ENCODE data around the gene PEX16. TPM values are rescaled to one million over a fixed set of nuclear protein-coding genes. Genes with fewer than 3 reads are reported as not detected.
A peak's percentile ranks its signal among the peaks of the same experiment; 100 is the strongest.

The PEX16 gene
- total and polyA plus RNA-seq, 10 donors, result 29.2 to 50.1 (median 34.9) TPM

DNA sequence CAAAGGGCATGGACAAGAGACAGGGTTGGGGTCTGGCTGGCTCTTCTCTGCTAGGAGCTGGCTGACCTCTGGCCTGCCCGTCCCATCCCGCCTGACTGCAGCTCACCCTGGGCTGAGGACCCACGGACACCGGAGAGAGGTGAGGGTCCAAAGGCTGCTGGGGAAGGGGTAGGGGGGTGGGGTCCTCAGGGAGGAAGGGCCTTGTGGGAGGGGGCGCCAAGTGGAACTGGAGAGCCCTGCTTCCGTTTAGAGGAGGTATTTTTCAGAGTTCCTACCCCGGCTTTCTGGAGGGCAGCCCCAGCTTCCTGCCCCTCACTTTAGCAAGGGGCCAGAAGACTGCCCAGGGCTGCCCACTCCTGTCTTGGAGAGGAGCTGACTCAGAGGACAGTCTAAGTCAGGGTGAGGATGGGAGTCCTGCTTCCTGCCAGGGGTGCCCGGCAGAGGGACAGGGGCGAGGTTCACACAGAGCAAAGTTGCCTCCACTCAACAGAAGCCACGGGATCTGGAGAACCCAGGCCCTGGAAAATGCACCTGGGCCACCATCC, 11.9 kb upstream of the PEX16 start:
- Histone ChIP-seq H3K9me3 (no peaks in the 10 kb centered on the region), H3K36me3 (peaks cover 0 to 46% (median 22%) of the 10 kb centered on the region in 6 donors), H3K4me3 (peak overlapping the region in 3 of 8 donors; percentile 18 to 60 (median 41)), H3K4me1 (peaks cover 14 to 80% (median 51%) of the 10 kb centered on the region in 6 donors), H3K27ac (peak overlapping the region; percentile 46 to 86 (median 74)), H3K27me3 (replicated peaks in 1 of 7) (peaks cover 0 to 15% (median 0%) of the 10 kb centered on the region in 7 donors)
- 49 to 68% (median 61%) methylated on average over 9 to 10 of the region's 10 CpGs for WGBS, 5 donors
- intact Hi-C loops (cut with DNase I; ENCODE audit: low total_unique reads), result no loop called here
- TF ChIP-seq, protein P1, sequence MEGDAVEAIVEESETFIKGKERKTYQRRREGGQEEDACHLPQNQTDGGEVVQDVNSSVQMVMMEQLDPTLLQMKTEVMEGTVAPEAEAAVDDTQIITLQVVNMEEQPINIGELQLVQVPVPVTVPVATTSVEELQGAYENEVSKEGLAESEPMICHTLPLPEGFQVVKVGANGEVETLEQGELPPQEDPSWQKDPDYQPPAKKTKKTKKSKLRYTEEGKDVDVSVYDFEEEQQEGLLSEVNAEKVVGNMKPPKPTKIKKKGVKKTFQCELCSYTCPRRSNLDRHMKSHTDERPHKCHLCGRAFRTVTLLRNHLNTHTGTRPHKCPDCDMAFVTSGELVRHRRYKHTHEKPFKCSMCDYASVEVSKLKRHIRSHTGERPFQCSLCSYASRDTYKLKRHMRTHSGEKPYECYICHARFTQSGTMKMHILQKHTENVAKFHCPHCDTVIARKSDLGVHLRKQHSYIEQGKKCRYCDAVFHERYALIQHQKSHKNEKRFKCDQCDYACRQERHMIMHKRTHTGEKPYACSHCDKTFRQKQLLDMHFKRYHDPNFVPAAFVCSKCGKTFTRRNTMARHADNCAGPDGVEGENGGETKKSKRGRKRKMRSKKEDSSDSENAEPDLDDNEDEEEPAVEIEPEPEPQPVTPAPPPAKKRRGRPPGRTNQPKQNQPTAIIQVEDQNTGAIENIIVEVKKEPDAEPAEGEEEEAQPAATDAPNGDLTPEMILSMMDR (IDR thresholded peaks at IDR 0.05 in 8 of 11, conservative IDR thresholded peaks at IDR 0.05 in 3 of 11), result no peak
- TF ChIP-seq POLR2A (IDR thresholded peaks at IDR 0.05), result no peak
- TF ChIP-seq POLR2AphosphoS5 (IDR thresholded peaks at IDR 0.05), result no peak
- peak; percentile 81 for DNase-seq

DNA sequence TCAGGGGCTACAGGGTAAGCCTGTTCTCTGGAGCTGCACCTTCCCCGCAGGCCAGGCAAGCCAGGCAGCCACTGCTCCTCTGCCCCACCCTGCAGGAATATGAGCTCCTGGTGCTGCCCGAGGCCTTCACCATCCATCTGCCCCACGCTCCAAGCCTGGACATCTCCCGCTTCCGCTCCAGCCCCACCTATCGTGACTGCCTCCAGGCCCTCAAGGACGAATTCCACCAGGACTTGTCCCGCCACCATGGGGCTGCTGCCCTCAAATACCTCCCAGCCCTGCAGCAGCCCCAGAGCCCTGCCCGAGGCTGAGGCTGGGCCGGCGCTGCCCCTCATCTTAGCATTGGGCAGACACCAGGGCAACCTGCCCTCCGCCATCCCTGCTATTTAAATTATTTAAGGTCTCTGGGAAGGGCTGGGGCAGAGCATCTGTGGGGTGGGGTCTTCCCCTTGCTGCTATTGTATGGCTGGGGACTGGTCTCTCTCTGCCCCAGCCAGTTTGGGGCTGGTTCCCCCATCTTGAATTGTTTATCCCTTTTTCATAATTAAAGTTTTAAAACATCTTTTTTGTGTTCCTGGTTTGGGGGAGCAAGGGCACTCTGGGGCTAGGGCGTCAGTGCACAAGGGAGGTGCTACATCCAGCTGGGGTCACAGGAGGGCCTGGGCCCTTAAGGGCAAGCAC, 11.0 kb upstream of the PEX16 start:
- peaks cover 0 to 37% (median 13%) of the 10 kb centered on the region in 6 donors for H3K36me3 ChIP-seq
- H3K4me1 ChIP-seq, result peaks cover 11 to 79% (median 44%) of the 10 kb centered on the region in 6 donors
- TF ChIP-seq POLR2AphosphoS5 (IDR thresholded peaks at IDR 0.05) (peak in 1 of 3 donors; percentile 56), POLR2A (IDR thresholded peaks at IDR 0.05) (no peak)
- TF ChIP-seq, protein P1 (IDR thresholded peaks at IDR 0.05 in 8 of 11, conservative IDR thresholded peaks at IDR 0.05 in 3 of 11), result no peak
- intact Hi-C loops (cut with DNase I; ENCODE audit: low total_unique reads), result no loop called here
- DNase-seq, result peak; percentile 77
- H3K27ac ChIP-seq, result peak overlapping the region in 4 of 8 donors; percentile 77 to 86 (median 79)
- H3K9me3 ChIP-seq, result no peaks in the 10 kb centered on the region
- 74 to 86% (median 83%) methylated on average over 12 to 13 of the region's 13 CpGs for WGBS, 5 donors
- no peak overlapping the region for H3K4me3 ChIP-seq
- peaks cover 0 to 23% (median 0%) of the 10 kb centered on the region in 7 donors for H3K27me3 ChIP-seq (replicated peaks in 1 of 7)

DNA sequence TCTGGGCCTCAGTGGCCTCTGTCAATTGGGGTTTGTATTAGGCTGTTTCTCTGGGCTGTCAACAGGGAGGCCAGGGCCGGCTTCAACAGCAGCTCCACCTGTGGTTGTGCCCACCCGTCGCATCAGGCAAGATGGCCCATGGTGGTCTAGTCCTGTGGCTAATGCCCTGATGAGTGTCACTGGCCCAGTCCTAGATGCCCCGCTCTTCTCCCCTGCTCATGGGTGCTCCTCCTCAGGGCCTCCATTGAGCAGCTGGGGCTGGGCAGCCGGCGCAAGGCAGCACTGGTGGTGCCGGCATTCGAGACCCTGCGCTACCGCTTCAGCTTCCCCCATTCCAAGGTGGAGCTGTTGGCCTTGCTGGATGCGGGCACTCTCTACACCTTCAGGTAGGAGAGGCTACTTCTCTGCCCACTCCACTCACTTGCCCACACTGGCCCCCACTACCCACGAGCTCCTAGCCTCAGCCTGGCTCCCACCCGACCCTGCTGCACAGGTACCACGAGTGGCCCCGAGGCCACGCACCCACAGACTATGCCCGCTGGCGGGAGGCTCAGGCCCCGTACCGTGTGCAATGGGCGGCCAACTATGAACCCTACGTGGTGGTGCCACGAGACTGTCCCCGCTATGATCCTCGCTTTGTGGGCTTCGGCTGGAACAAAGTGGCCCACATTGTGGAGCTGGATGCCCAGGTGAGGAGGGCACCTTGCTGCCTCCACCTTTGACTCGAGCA, 10.2 kb upstream of the PEX16 start:
- TF ChIP-seq, protein P1 (IDR thresholded peaks at IDR 0.05 in 8 of 11, conservative IDR thresholded peaks at IDR 0.05 in 3 of 11), result no peak
- TF ChIP-seq POLR2AphosphoS5 (IDR thresholded peaks at IDR 0.05), result peak in 1 of 3 donors; percentile 58
- TF ChIP-seq POLR2A (IDR thresholded peaks at IDR 0.05), result no peak
- peaks cover 0 to 31% (median 7%) of the 10 kb centered on the region in 7 donors for H3K27me3 ChIP-seq (replicated peaks in 1 of 7)
- no peaks in the 10 kb centered on the region for H3K9me3 ChIP-seq
- H3K36me3 ChIP-seq, result peaks cover 0 to 29% (median 7%) of the 10 kb centered on the region in 6 donors
- intact Hi-C loops (cut with DNase I; ENCODE audit: low total_unique reads), result no loop called here
- WGBS, 5 donors, result 86 to 95% (median 92%) methylated on average over 23 to 27 of the region's 27 CpGs
- H3K27ac ChIP-seq, result peak overlapping the region in 3 of 8 donors; percentile 24 to 86 (median 80)
- H3K4me1 ChIP-seq, result peaks cover 9 to 78% (median 45%) of the 10 kb centered on the region in 6 donors
- H3K4me3 ChIP-seq, result no peak overlapping the region
- DNase-seq, result peak; percentile 76

Data from spleen (tissue), 11 donors.